ENCODE measurements around the gene RBL1.

RBL1 gene

DNA sequence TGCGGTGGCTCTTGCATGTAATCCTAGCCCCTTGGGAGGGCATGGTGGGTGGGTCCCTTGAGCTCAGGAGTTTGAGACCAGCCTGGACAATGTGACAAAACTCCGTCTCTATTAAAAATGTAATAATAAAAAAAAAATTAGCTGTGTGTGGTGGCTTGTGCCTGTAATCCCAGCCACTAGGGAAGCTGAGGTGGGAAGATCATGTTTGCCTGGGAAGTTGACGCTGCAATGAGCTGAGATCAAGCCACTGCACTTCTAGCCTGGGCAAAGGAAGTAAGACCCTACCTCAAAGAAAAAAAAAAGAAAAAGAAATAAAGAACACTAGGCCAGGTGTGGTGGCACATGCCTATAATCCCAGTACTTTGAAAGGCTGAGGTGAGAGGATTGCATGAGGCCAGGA lies 139.8 kb downstream of the RBL1 start:
- DNase-seq (ENCODE audit: insufficient read length, low spot score) = no peak
- no peak for FAIRE-seq

DNA sequence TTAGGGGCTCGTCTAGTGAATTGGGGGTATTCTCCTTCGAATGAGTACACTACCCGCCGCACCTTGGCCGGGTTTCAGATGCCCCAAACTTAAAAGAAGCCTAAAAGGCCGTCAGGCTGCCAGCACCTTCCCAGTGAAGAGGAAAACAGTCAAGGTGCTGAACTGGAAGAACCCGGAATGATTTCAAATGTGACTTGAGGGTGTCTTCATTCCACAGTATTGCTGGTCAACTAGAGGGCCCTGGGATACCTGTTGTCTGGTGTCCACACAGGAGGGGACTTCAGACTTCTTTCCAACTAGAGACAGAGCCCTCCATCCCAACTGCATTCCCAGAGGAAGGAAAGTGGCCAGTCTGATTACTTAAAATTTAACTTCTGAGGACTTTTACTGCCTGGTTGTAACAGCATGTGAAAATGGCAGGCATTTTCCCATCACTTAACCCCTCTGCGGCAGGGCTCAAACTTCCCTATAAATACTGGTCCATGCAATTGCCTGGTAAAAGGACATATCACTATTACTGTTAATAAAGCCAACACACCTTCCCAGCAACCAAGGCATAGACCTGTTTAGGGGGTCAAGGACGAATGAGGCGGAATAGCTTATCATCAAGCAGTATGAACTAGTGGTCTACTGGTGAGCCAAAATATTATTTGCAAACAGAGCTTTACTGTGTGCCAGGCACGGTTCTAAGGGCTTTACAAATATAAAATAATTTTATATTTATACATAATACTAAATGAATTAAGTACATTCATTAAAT lies 143.6 kb downstream of the RBL1 start:
- DNase-seq (ENCODE audit: insufficient read length, low spot score) = no peak
- FAIRE-seq = no peak

DNA sequence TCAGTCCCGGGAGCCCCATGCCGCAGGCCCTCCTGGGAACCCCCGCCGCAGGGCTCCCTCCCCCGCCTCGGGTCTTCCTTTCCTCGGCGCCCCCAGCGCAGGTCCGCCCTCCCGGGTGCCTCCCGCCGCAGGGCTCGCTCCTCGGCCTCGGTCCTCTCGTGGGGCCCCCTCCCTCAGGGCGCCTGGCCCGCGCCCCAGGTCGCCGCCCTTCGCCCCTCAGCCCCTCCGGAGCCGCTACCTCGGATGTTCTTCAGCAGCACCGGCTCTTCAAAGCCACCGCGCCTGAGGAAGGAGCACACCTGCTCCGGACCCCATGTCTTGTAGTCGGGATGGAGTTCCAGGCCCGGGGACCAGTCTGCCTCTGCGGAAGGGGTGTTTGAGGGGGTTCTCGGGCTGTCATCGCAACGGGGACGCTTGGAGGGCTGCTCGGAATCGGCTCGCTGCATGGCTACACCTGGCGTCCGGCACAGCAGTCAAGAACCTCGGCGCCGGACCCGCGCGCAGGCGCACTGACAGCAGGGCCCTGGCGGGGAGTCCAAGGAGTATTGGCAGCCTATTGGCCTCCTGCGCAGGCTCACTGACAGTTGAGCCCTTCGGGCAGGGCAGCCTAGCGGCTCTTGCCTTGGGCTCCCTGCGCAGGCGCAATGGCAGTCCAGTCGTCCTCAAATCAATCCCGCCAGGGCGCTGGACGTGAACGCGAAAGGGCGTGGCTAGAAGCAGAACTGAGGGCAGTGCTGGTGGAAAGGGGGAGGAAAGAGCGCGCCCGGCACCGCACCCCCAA lies 144.4 kb downstream of the RBL1 start, which contains the start of gene SAMHD1:
SAMHD1 (minus strand) TSS at position 511 of the 781 bp plus-strand sequence; CDS start at position 446, 65 bp downstream.
- peak; percentile 98 for DNase-seq (ENCODE audit: insufficient read length, low spot score)
- FAIRE-seq = peak; percentile 93

DNA sequence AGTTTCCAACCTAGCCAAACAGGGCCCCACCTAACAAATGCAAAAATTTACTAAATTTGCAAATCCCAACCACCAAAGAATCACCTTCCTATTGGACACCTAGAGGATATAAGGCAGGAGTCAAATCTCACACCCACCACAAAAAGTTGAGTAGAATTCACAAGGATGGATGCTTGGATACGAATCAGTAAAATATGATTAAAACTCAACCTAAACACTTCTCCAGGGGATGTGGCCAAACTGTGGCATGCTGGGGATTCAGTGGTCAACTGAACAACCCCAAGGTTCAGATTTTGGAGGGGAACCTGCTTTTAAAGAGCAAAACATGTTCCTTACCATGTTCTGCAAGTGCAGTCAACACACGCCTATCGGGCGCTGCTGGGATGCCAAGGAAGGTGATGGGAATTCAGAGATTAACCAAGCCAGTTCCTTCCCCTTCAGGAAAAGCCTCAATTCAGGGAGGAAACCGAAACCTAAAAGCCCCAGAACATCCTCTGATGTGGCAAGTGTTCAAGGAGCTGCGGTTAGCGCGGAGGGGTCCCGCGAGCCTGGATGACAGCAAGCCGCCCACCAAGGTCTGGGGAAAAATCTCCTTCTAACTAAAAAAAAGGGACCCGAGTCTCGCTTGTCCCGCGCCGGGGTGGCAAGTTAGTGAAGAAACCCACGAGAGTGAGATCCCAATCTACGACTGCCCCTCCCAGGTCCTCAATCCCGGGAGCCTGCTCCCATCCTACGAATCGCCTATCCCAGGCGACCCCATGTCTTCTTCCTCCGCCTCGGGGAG lies 145.2 kb downstream of the RBL1 start:
- FAIRE-seq (peak; percentile 37), DNase-seq (ENCODE audit: insufficient read length, low spot score) (no peak)

Measured in GM19239 (cell line).